HepG2 (cell line): ENCODE data around the gene LEMD2. TPM values are rescaled to one million over a fixed set of nuclear protein-coding genes. Genes with fewer than 3 reads are reported as not detected.
A peak's percentile ranks its signal among the peaks of the same experiment; 100 is the strongest.

Experiments
- EHMT2 ChIP-seq: fragments of 200-600 bp; sonication (generic); IDR thresholded peaks from 2 replicates; pipeline ENCODE4 v1.7.0; 2017; ENCODE audit warnings: antibody characterized with exemption, low read depth, low read length, borderline replicate concordance
- ETV5 ChIP-seq: IDR thresholded peaks from 2 replicates; pipeline ENCODE4 v1.6.1; 2018; ENCODE audit warnings: missing biosample characterization, missing genetic modification reagents, inconsistent platforms, borderline replicate concordance
- HDAC1 ChIP-seq: sonication (generic); formaldehyde crosslinking; IDR thresholded peaks from 2 replicates; pipeline ENCODE4 v1.5.1; 2020; ENCODE audit warnings: mild to moderate bottlenecking, missing genetic modification reagents
- HES4 ChIP-seq: sonication (generic); formaldehyde crosslinking; IDR thresholded peaks from 2 replicates; pipeline ENCODE4 v1.9.0; 2021; ENCODE audit warnings: mild to moderate bottlenecking, missing genetic modification reagents, borderline replicate concordance
- KDM4B ChIP-seq: sonication (generic); formaldehyde crosslinking; IDR thresholded peaks from 2 replicates; pipeline ENCODE4 v1.4.0; 2020; ENCODE audit warnings: missing genetic modification reagents
- KMT2A ChIP-seq: sonication (generic); formaldehyde crosslinking; IDR thresholded peaks from 2 replicates; pipeline ENCODE4 v1.4.0; 2020; ENCODE audit warnings: missing genetic modification reagents
- MAF1 ChIP-seq: sonication (generic); formaldehyde crosslinking; IDR thresholded peaks from 2 replicates; pipeline ENCODE4 v1.5.0; 2020; ENCODE audit warnings: missing genetic modification reagents, borderline replicate concordance
- MBD4 ChIP-seq: IDR thresholded peaks from 2 replicates; pipeline ENCODE4 v1.6.1; 2012; ENCODE audit warnings: low read length, inconsistent platforms, borderline replicate concordance
- MXI1 ChIP-seq: IDR thresholded peaks from 3 replicates; pipeline ENCODE4 v1.6.1; 2012; ENCODE audit warnings: low read depth, low read length, inconsistent platforms, borderline replicate concordance
- NPAS2 ChIP-seq: sonication (generic); formaldehyde crosslinking; IDR thresholded peaks from 2 replicates; pipeline ENCODE4 v1.8.0; 2022; ENCODE audit warnings: mild to moderate bottlenecking, missing genetic modification reagents, borderline replicate concordance
- POLR2G ChIP-seq: fragments of 200-400 bp; formaldehyde crosslinking; IDR thresholded peaks from 2 replicates; pipeline ENCODE4 v1.6.1; 2018; ENCODE audit warnings: mild to moderate bottlenecking, low read depth, low read length, moderate library complexity
- RARG ChIP-seq: sonication (generic); formaldehyde crosslinking; IDR thresholded peaks from 2 replicates; pipeline ENCODE4 v1.4.0; 2020; ENCODE audit warnings: low read depth, mild to moderate bottlenecking, missing genetic modification reagents
- SALL1 ChIP-seq: sonication (generic); formaldehyde crosslinking; IDR thresholded peaks from 2 replicates; pipeline ENCODE4 v1.8.0; 2022; ENCODE audit warnings: mild to moderate bottlenecking, missing genetic modification reagents
- SMAD1 ChIP-seq: sonication (generic); formaldehyde crosslinking; IDR thresholded peaks from 2 replicates; pipeline ENCODE4 v1.4.0; 2020; ENCODE audit warnings: missing genetic modification reagents, low read depth, mild to moderate bottlenecking, borderline replicate concordance
- SMAD9 ChIP-seq: sonication (generic); formaldehyde crosslinking; IDR thresholded peaks from 2 replicates; pipeline ENCODE4 v1.5.1; 2020; ENCODE audit warnings: mild to moderate bottlenecking, missing genetic modification reagents
- STAT5B ChIP-seq: sonication (generic); formaldehyde crosslinking; IDR thresholded peaks from 2 replicates; pipeline ENCODE4 v1.4.0; 2020; ENCODE audit warnings: missing genetic modification reagents
- YEATS4 ChIP-seq: sonication (generic); formaldehyde crosslinking; IDR thresholded peaks from 2 replicates; pipeline ENCODE4 v1.4.0; 2020; ENCODE audit warnings: missing genetic modification reagents, borderline replicate concordance
- ZBTB7A ChIP-seq: sonication (generic); formaldehyde crosslinking; IDR thresholded peaks from 2 replicates; pipeline ENCODE4 v1.8.0; 2022; ENCODE audit warnings: mild to moderate bottlenecking, missing genetic modification reagents
- ZNF329 ChIP-seq: sonication (generic); formaldehyde crosslinking; IDR thresholded peaks from 2 replicates; pipeline ENCODE4 v1.9.0; 2021; ENCODE audit warnings: low read depth, mild to moderate bottlenecking, missing genetic modification reagents
- ZNF547 ChIP-seq: sonication (generic); formaldehyde crosslinking; IDR thresholded peaks from 2 replicates; pipeline ENCODE4 v1.5.1; 2020; ENCODE audit warnings: mild to moderate bottlenecking, missing genetic modification reagents
- ZNF678 ChIP-seq: sonication (generic); formaldehyde crosslinking; IDR thresholded peaks from 2 replicates; pipeline ENCODE4 v1.4.0; 2020; ENCODE audit warnings: mild to moderate bottlenecking, missing genetic modification reagents
- polyA plus RNA-seq, 8 experiments: library from polyadenylated mRNA; depleted of rRNA in 3 of 8; stranded (reverse) in 7 of 8; unstranded in 1 of 8; fragments of >200 nt; fragmentation: Illumina TruSeq in 4 of 8; extraction: Trizol in 4 of 8; gene quantifications; 2 replicates each; pipeline versions ENCODE4 v1.2.1 to v1.2.3, GENCODE V29; 2011 to 2016; ENCODE audit warnings: low read depth in 4 of 8, missing spikeins in 1 of 8, mixed read lengths in 1 of 8; ENCODE audit not compliant: insufficient read depth in 1 of 8
- total RNA-seq, 5 experiments: library from RNA; depleted of rRNA; stranded (reverse); fragments of >200 nt; fragmentation: Illumina TruSeq; extraction: Trizol; gene quantifications; 2 replicates each; pipeline ENCODE4 v1.2.3, GENCODE V29; 2016; ENCODE audit warnings: low read depth in 1 of 5
- TF ChIP-seq, protein P1 (sequence below): sonication (generic); formaldehyde crosslinking; IDR thresholded peaks from 2 replicates; pipeline ENCODE4 v1.4.0; 2020; ENCODE audit warnings: missing genetic modification reagents, borderline replicate concordance
- TF ChIP-seq, protein P2 (sequence below): sonication (generic); formaldehyde crosslinking; IDR thresholded peaks from 2 replicates; pipeline ENCODE4 v1.5.0; 2020; ENCODE audit warnings: mild to moderate bottlenecking, missing genetic modification reagents, borderline replicate concordance

The LEMD2 gene
- total and polyA plus RNA-seq, 2 of the 13 experiments (the other 11 are each of a cell fraction or from before 2014, with no cell fraction given): 45.2 to 62.9 TPM

DNA sequence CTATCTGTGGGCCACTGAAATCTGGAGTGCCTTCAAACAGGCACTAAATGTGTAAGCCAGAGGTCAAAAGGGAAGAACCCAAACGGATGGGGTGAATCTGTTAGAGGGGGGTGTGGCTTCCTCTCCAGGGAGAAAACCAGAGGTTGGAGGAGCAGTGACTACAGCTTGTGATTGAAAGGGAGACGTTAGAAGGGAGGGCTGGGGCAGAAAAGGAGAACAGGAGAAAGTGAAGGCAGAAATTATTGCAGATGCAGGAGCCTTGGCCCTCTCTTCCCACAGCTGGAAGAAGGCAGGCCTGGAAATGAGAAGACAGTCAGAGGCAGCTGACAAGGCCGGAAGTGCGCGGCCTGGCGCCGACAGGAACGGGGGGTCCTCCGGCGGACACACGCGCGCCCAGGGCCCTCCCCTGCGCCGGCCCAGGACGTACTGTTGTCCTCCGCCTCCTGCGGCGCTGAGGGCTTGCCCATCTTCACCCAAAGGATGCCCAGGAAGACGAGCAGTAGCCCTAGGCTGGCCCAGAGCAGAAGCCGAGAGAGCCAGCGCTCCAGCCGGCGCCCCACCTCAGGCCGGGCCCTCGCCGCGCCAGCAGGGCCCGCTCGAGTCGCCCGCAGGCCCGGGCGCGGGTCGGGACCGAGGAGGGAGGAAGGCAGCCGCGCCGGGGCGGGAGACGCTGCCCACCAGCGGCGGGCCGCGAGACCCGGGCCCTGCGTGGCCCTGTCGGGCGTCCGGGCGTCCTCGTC lies 806 bp downstream of the LEMD2 start (continued):
- TF ChIP-seq, protein P1, sequence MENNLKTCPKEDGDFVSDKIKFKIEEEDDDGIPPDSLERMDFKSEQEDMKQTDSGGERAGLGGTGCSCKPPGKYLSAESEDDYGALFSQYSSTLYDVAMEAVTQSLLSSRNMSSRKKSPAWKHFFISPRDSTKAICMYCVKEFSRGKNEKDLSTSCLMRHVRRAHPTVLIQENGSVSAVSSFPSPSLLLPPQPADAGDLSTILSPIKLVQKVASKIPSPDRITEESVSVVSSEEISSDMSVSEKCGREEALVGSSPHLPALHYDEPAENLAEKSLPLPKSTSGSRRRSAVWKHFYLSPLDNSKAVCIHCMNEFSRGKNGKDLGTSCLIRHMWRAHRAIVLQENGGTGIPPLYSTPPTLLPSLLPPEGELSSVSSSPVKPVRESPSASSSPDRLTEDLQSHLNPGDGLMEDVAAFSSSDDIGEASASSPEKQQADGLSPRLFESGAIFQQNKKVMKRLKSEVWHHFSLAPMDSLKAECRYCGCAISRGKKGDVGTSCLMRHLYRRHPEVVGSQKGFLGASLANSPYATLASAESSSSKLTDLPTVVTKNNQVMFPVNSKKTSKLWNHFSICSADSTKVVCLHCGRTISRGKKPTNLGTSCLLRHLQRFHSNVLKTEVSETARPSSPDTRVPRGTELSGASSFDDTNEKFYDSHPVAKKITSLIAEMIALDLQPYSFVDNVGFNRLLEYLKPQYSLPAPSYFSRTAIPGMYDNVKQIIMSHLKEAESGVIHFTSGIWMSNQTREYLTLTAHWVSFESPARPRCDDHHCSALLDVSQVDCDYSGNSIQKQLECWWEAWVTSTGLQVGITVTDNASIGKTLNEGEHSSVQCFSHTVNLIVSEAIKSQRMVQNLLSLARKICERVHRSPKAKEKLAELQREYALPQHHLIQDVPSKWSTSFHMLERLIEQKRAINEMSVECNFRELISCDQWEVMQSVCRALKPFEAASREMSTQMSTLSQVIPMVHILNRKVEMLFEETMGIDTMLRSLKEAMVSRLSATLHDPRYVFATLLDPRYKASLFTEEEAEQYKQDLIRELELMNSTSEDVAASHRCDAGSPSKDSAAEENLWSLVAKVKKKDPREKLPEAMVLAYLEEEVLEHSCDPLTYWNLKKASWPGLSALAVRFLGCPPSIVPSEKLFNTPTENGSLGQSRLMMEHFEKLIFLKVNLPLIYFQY (CRISPR knock-in tag): no peak
- TF ChIP-seq SMAD1 (CRISPR knock-in tag) (peak; percentile 3; the same call in 1 of the 2 replicates), POLR2G (peak; percentile 73), KDM4B (CRISPR knock-in tag) (0 out of 2 replicates have a peak, but pooled peaks have one; percentile 52), SALL1 (CRISPR knock-in tag) (peak; percentile 58), RARG (CRISPR knock-in tag) (no peak), MAF1 (CRISPR knock-in tag) (0 out of 2 replicates have a peak, but pooled peaks have one; percentile 38), KMT2A (CRISPR knock-in tag) (peak; percentile 78), EHMT2 (no peak), STAT5B (CRISPR knock-in tag) (no peak), YEATS4 (0 out of 2 replicates have a peak, but pooled peaks have one; percentile 59), SMAD9 (CRISPR knock-in tag) (0 out of 2 replicates have a peak, but pooled peaks have one; percentile 23), HES4 (peak; percentile 70), ZNF547 (CRISPR knock-in tag) (peak; percentile 17; the same call in 1 of the 2 replicates), ZNF678 (CRISPR knock-in tag) (no peak), ZNF329 (CRISPR knock-in tag) (peak; percentile 8; the same call in 1 of the 2 replicates), MBD4 (no peak), ETV5 (CRISPR knock-in tag) (peak; percentile 85), ZBTB7A (peak; percentile 55), NPAS2 (no peak), HDAC1 (CRISPR knock-in tag) (peak; percentile 80), MXI1 (no peak)
- TF ChIP-seq, protein P2, sequence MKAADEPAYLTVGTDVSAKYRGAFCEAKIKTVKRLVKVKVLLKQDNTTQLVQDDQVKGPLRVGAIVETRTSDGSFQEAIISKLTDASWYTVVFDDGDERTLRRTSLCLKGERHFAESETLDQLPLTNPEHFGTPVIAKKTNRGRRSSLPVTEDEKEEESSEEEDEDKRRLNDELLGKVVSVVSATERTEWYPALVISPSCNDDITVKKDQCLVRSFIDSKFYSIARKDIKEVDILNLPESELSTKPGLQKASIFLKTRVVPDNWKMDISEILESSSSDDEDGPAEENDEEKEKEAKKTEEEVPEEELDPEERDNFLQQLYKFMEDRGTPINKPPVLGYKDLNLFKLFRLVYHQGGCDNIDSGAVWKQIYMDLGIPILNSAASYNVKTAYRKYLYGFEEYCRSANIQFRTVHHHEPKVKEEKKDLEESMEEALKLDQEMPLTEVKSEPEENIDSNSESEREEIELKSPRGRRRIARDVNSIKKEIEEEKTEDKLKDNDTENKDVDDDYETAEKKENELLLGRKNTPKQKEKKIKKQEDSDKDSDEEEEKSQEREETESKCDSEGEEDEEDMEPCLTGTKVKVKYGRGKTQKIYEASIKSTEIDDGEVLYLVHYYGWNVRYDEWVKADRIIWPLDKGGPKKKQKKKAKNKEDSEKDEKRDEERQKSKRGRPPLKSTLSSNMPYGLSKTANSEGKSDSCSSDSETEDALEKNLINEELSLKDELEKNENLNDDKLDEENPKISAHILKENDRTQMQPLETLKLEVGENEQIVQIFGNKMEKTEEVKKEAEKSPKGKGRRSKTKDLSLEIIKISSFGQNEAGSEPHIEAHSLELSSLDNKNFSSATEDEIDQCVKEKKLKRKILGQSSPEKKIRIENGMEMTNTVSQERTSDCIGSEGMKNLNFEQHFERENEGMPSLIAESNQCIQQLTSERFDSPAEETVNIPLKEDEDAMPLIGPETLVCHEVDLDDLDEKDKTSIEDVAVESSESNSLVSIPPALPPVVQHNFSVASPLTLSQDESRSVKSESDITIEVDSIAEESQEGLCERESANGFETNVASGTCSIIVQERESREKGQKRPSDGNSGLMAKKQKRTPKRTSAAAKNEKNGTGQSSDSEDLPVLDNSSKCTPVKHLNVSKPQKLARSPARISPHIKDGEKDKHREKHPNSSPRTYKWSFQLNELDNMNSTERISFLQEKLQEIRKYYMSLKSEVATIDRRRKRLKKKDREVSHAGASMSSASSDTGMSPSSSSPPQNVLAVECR (CRISPR knock-in tag): peak; percentile 66
